Posterior cingulate gyrus (tissue), 11 donors: ENCODE results near the gene MDC1.
A peak's percentile ranks its signal among the peaks of the same experiment; 100 is the strongest.
"Not testable (repeated sequence)": the region's sequence is repeated elsewhere in the genome, so short reads cannot be mapped to it uniquely, and the experiment has no call there.

Experiments used
- DNase-seq, 10 donors: peaks; one replicate each; pipeline versions ENCODE4 v3.0.0 to v3.0.0-alpha.2; 2020 to 2021; ENCODE audit warnings: mixed read lengths in 3 of 10
- intact Hi-C: fragments of 100-400 bp; cut with DNase I; formaldehyde crosslinking; loops from one replicate; pipeline ENCODE4 v1.15.1; 2023

The MDC1 gene, protein sequence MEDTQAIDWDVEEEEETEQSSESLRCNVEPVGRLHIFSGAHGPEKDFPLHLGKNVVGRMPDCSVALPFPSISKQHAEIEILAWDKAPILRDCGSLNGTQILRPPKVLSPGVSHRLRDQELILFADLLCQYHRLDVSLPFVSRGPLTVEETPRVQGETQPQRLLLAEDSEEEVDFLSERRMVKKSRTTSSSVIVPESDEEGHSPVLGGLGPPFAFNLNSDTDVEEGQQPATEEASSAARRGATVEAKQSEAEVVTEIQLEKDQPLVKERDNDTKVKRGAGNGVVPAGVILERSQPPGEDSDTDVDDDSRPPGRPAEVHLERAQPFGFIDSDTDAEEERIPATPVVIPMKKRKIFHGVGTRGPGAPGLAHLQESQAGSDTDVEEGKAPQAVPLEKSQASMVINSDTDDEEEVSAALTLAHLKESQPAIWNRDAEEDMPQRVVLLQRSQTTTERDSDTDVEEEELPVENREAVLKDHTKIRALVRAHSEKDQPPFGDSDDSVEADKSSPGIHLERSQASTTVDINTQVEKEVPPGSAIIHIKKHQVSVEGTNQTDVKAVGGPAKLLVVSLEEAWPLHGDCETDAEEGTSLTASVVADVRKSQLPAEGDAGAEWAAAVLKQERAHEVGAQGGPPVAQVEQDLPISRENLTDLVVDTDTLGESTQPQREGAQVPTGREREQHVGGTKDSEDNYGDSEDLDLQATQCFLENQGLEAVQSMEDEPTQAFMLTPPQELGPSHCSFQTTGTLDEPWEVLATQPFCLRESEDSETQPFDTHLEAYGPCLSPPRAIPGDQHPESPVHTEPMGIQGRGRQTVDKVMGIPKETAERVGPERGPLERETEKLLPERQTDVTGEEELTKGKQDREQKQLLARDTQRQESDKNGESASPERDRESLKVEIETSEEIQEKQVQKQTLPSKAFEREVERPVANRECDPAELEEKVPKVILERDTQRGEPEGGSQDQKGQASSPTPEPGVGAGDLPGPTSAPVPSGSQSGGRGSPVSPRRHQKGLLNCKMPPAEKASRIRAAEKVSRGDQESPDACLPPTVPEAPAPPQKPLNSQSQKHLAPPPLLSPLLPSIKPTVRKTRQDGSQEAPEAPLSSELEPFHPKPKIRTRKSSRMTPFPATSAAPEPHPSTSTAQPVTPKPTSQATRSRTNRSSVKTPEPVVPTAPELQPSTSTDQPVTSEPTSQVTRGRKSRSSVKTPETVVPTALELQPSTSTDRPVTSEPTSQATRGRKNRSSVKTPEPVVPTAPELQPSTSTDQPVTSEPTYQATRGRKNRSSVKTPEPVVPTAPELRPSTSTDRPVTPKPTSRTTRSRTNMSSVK (N-terminal part only)

DNA sequence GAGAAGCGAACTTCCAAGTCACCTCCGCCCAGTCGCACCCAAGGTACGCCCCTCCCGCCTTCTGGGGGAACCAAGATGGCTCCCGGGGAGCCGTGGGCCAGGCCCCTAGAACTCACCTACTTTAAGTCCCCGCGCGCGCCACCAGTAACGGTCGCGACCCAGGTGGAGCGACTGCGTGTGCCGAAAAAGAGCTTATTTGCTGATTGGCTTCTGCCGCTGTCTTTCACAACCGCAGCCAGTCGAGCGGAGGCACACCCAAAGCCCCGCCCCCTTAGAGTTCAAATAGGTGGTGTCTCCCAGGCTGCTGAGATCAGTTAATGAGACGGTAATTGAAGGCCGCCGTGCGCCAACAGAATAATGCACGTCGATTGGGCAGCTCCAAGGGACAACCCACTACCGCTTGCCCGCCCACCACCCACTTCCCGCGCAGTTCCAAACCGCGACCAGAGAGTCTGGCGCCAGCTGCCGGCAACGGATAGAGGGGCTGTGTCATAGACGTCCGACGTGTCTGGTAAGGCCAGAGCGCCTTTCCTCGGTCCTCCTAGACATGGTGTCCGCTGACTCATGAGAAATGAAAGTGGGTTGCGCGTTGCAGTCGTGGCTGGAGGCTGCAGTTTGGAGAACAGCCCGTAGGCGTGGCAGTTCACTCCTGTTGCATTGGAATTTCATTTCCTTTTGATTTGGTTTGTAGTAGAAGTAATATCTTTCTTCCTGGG, at the start of gene MDC1:
Gene MDC1 (minus strand): TSS at position 153 of the 716 bp plus-strand sequence. CDS start 2,106 bp downstream, outside the sequence.
- peak; percentile 98 to 100 (median 100) for DNase-seq
- intact Hi-C loops: loop anchor here (2.0 kb wide), 1 partner anchor 70 kb away; the partner anchor contains the start of gene C6orf136

GRCh38 chr6:30766461-30767157, 49.5 kb upstream of the MDC1 start:
- intact Hi-C loops: no loop called here
- no peak for DNase-seq

DNA sequence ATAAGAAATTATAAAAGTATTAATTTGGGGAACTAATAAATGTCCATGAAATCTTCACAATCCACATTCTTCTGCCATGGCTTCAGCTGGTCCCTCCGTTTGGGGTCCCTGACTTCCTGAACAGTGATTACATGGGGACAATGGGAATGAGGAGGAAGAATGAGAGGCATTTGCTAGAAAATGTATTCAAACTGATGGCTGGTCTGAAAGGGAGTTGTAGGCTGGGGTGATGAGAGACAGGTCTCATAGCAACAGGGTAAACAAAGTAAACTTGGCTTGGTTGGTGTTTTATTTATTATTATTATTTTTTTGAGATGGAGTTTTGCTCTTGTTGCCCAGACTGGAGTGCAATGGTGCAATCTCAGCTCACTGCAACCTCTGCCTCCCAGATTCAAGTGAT, 48.4 kb upstream of the MDC1 start:
- intact Hi-C loops, DNase-seq: not testable (repeated sequence)

- DNase-seq, intact Hi-C loops: not testable (repeated sequence)
These were observed 47.5 kb upstream of the MDC1 start for GRCh38 chr6:30764490-30765043.

- no peak for DNase-seq
- intact Hi-C loops: no loop called here
These were observed 46.8 kb upstream of the MDC1 start for GRCh38 chr6:30763618-30764489.

GRCh38 chr6:30763155-30763617, 46.1 kb upstream of the MDC1 start:
- no peak for DNase-seq
- intact Hi-C loops: no loop called here

DNA sequence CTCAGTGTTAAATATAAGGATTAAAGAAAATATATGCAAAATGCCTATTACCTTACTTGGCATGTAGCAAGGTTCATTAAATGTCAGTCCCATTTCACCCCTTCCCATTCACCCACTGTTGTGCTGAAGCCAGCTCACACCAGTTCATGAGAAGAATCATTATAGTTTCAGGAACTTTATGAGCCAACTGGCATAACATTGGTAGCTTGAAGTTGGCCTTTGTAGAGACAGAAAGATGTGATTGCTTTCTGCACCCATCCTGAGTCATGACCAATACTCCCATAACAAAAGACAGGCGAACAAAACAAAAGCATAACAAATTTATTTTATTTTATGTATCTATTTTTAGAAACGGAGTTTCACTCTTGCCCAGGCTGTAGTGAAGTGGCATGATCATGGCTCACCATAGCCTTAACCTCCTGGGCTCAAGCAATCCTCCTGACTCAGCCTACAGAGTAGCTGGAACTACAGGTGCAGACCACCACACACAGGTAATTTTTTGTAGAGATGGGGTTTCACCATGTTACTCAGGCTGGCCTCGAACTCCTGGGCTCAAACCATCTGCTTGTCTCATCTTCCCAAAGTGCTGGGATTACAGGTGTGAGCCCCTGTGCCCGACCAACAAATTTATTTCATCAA, 44.8 kb upstream of the MDC1 start:
- intact Hi-C loops: no loop called here
- no peak for DNase-seq

DNA sequence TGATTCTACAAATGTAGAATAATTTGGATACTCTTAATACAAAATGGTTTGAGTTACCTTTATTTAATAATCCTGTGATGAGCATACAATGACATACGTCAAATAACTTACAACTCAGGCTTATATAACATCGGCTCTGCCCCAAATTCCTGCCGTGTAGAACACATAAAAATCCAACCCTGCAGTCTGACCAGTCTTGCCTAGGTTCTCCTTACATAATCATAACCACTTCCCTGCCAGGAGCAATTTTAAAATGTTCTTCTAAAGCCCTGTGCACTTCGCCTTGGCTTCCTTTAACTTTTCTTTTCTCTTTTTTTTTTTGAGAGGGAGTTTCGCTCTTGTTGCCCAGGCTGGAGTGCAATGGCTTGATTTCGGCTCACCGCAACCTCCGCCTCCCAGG, 43.5 kb upstream of the MDC1 start:
- intact Hi-C loops: no loop called here
- DNase-seq: no peak

- intact Hi-C loops: no loop called here
- DNase-seq: peak in 1 of 10 donors; percentile 11
These were observed 42.6 kb upstream of the MDC1 start for GRCh38 chr6:30759575-30760239.

DNA sequence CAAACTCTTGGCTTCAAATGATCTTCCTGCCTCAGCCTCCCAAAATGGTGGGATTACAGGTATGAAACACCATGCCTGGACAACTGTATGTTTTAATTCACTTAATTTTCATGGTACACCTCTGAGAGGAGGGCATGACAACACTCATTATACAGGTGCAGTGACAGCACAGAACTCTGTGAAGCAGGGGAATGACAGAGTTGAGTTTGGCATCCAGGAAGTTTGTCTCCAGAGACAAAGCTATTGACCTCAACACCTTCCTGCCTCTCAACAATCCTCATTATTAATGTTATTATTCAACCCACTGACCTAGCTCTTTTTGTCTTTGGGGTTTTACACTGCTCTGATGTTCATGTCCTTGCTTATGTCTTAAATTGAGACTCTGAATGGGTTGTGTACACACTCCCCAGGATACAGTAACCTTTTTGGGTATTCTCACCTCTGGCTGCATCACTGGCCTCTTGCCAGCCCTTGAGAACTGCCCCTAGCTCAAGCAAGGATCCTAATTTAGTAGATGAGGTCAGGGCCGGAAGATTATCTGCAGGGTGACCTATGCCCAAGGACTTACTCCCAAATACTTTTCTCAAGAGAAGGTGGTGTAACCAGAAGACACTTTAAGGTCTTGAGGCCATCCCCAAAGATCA, 40.3 kb upstream of the MDC1 start:
- intact Hi-C loops: no loop called here
- no peak for DNase-seq

- intact Hi-C loops: not testable (repeated sequence)
These were observed 39.4 kb upstream of the MDC1 start for GRCh38 chr6:30756405-30757003.

DNA sequence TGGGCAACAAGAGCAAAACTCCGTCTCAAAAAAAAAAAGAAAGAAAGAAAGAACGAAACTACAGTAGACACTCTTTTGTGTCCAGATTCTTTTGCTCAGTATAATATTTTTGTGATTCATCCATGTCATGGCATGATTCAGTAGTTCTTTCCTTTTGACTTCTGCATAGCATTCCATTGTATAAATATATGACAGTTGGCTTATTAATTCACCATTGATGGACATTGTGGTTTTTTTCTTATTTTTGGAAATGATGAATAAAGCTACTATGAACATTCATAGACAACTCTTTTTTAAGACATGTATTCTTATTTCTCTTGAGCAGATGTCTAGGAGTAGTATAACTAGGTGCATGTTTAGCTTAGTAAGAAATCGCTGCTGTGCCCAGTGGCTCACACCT, 37.5 kb upstream of the MDC1 start:
- intact Hi-C loops: no loop called here
- no peak for DNase-seq

More at GRCh38 chr6:30756405-30757003, 39.4 kb upstream of the MDC1 start:
- not testable (repeated sequence) for DNase-seq

DNA sequence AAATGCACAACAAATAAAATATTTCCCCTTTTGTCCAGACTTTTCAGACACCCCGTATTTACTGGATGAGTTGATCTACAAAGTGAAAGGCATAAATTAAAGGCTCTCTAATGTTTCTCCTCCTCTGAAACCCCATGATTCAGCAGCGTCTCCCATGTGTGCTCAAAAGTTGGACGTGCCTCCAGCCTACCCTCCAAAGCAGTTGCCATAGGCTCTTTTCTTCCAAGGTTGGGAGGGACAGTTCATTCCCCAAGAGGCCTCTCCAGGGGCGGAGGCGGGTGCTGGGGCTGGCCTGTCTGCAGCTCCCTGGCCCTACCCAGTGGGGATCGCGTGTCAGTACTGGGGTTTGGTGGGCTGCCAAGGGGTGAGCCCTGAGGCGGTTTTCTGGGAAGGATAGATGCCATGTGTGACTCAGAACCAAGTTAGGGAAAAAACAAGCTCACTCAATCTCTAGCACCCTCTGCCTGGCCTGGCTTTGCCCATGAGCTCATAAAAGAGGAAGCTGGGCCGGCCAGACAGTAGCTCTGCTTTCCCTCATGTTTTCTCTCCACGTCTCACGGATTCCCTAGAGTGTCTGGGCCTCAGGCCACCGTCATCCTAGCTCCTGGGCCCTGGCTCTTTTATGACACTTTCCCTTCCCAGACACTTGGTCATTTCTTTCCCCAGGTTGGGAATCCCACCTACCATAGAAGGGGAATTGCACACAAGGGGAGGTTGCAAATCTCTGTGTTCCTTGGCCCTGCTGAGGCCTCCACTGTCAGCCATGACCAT, 35.3 kb upstream of the MDC1 start:
- DNase-seq: peak in 6 of 10 donors; percentile 14 to 91 (median 29)

DNA sequence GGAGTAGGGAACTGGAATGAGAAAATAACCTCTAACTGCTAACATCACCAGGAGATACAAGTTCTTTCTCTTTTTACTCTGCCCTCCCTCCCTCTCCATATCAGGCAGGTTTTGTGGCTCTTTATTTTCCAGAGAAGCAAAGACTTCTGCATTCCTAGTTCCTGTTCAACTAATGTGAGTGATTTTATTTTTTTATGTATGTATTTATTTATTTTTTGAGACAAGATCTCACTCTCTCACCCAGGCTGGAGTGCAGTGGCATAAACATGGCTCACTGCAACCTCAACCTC, 33.2 kb upstream of the MDC1 start:
- intact Hi-C loops: no loop called here
- peak in 1 of 10 donors; percentile 2 for DNase-seq

More for the DNA sequence above, 35.3 kb upstream of the MDC1 start:
- intact Hi-C loops: no loop called here
